Thyroid gland (tissue), 4 donors: ENCODE results near the gene ZNF423.

Source experiments
- CTCF ChIP-seq, 6 experiments: fragments of 200-600 bp in 3 of 6; fragments of 450-650 bp in 3 of 6; sonication (generic) in 3 of 6; IDR thresholded peaks; one replicate each; pipeline ENCODE4 v1.5.1; 2016 to 2019; ENCODE audit warnings: antibody characterized with exemption in 6 of 6, mild to moderate bottlenecking in 2 of 6, inconsistent platforms in 1 of 6, moderate library complexity in 1 of 6
- POLR2A ChIP-seq, 2 donors: fragments of 450-650 bp; IDR thresholded peaks; one replicate each; pipeline ENCODE4 v1.6.1; 2017; ENCODE audit warnings: antibody characterized with exemption in 2 of 2, mild to moderate bottlenecking in 2 of 2, moderate library complexity in 1 of 2

DNA sequence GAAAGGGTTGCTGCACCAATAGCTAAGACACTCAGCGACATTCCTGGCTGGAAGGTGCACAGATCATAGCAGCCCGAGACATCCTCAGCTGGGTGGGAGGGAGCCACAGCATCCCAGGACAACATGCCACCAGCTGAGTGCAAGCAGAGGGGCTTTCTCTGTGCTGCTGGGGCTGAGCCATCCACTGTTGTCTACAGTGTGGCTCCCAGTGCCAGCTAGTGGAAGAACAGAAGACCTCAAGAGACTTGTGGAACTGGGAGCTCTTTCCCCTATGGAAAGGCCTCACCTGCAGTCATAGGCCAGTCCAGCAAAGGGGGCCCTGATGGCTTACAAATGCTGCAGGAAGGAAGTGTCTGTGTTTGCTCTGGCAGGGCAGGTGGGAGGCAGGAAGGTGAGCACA, 351.3 kb downstream of the ZNF423 start:
- TF ChIP-seq CTCF (IDR thresholded peaks at IDR 0.05), result no peak
- no peak for TF ChIP-seq POLR2A (IDR thresholded peaks at IDR 0.05)
